GM19452 (cell line): ENCODE results near the gene SCNN1G.
"Not testable (repeated sequence)": the region's sequence is repeated elsewhere in the genome, so short reads cannot be mapped to it uniquely, and the experiment has no call there.

Experiments used
- ATAC-seq: cut with Tn5 transposase; IDR thresholded peaks from one replicate; pipeline ENCODE4 v1.9.1; 2021; ENCODE audit not compliant: unreplicated experiment

SCNN1G gene

GRCh38 chr16:23248261-23249194, 66.0 kb downstream of the SCNN1G start:
- ATAC-seq: no peak

- ATAC-seq: no peak
These were observed 67.3 kb downstream of the SCNN1G start for GRCh38 chr16:23249830-23250229.

- ATAC-seq: no peak
These were observed 69.8 kb downstream of the SCNN1G start for GRCh38 chr16:23252310-23252709.

- ATAC-seq: not testable (repeated sequence)
These were observed 71.1 kb downstream of the SCNN1G start for GRCh38 chr16:23253650-23254049.

- ATAC-seq: no peak
These were observed 71.8 kb downstream of the SCNN1G start for GRCh38 chr16:23254338-23254737.

- no peak for ATAC-seq
These were observed 72.5 kb downstream of the SCNN1G start for GRCh38 chr16:23255000-23255399.

- no peak for ATAC-seq
These were observed 73.9 kb downstream of the SCNN1G start for GRCh38 chr16:23256440-23256839.

- ATAC-seq: no peak
These were observed 75.1 kb downstream of the SCNN1G start for GRCh38 chr16:23257682-23258081.

GRCh38 chr16:23258919-23259237, 76.3 kb downstream of the SCNN1G start:
- ATAC-seq: no peak
